Measurements from ENCODE around the gene OR1F1.

DNA sequence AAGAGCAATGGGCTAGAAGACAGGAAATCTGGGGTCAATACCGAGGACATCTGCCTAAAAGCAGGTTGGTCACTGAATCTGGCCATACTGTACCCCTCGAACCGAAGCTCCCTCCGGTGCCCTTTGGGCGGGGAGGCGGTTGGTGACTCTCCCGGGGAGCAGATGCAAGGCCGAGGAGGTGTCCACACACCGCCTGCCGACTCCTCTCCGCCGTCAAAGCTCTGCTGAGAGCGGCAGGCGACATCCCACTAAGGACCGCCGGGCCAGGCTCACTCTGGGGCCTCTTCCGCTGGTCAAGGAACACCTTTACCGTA, 46.5 kb downstream of the OR1F1 start:
- no peak for TF ChIP-seq MAX (IDR thresholded peaks at IDR 0.05; ENCODE audit: low read depth)
- no peak for TF ChIP-seq POLR2AphosphoS5 (IDR thresholded peaks at IDR 0.05; ENCODE audit: low read depth, low read length)
- TF ChIP-seq, protein P1, sequence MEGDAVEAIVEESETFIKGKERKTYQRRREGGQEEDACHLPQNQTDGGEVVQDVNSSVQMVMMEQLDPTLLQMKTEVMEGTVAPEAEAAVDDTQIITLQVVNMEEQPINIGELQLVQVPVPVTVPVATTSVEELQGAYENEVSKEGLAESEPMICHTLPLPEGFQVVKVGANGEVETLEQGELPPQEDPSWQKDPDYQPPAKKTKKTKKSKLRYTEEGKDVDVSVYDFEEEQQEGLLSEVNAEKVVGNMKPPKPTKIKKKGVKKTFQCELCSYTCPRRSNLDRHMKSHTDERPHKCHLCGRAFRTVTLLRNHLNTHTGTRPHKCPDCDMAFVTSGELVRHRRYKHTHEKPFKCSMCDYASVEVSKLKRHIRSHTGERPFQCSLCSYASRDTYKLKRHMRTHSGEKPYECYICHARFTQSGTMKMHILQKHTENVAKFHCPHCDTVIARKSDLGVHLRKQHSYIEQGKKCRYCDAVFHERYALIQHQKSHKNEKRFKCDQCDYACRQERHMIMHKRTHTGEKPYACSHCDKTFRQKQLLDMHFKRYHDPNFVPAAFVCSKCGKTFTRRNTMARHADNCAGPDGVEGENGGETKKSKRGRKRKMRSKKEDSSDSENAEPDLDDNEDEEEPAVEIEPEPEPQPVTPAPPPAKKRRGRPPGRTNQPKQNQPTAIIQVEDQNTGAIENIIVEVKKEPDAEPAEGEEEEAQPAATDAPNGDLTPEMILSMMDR (IDR thresholded peaks at IDR 0.05), result no peak
- no peak for TF ChIP-seq RAD21 (IDR thresholded peaks at IDR 0.05; ENCODE audit: low read length)
- TF ChIP-seq REST (IDR thresholded peaks at IDR 0.05; ENCODE audit: low read depth, low read length), result no peak
- no peak for TF ChIP-seq FOXJ3 (CRISPR knock-in tag; IDR thresholded peaks at IDR 0.05)
- no peak for TF ChIP-seq TAF1 (IDR thresholded peaks at IDR 0.05; ENCODE audit: borderline replicate concordance, low read depth, low read length)
- TF ChIP-seq, protein P2, sequence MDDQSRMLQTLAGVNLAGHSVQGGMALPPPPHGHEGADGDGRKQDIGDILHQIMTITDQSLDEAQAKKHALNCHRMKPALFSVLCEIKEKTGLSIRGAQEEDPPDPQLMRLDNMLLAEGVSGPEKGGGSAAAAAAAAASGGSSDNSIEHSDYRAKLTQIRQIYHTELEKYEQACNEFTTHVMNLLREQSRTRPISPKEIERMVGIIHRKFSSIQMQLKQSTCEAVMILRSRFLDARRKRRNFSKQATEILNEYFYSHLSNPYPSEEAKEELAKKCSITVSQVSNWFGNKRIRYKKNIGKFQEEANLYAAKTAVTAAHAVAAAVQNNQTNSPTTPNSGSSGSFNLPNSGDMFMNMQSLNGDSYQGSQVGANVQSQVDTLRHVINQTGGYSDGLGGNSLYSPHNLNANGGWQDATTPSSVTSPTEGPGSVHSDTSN (IDR thresholded peaks at IDR 0.05), result no peak
- no peak for TF ChIP-seq JUND (IDR thresholded peaks at IDR 0.05)
- no peak for TF ChIP-seq EP300 (IDR thresholded peaks at IDR 0.05; ENCODE audit: borderline replicate concordance in 1 of 2, low read depth in 1 of 2, low read length in 1 of 2)
